HepG2 (cell line): ENCODE measurements around the gene SLC16A5. TPM values are rescaled to one million over a fixed set of nuclear protein-coding genes. Genes with fewer than 3 reads are reported as not detected.
A peak's percentile ranks its signal among the peaks of the same experiment; 100 is the strongest.

Source experiments
- ATAC-seq: fragments of 200-7000 bp; cut with Tn5 transposase; 3 replicates; pipeline ENCODE4 v1.9.1; 2020; ENCODE audit warnings: mild to moderate bottlenecking, moderate library complexity
- BruUV-seq: library from RNA; stranded (reverse); fragments of 400-500 nt; replicated peaks from 2 replicates; lab custom pipeline; 2021; lab: Mats Ljungman, UMichigan
- CTCF ChIA-PET: fragments of 300-600 bp; formaldehyde crosslinking; extraction: SDS; loops from one replicate; lab custom pipeline; 2021; ENCODE audit warnings: low total read pairs, inconsistent platforms, low intra/inter-chr PET ratio; lab: Yijun Ruan, JAX
- POLR2A ChIA-PET: fragments of 350-600 bp; sonication (Branson Sonifier 250); formaldehyde crosslinking; loops from one replicate; lab custom pipeline; 2020; ENCODE audit warnings: antibody characterized with exemption, inconsistent platforms; lab: Yijun Ruan, JAX
- DNase-seq: peaks from one replicate; pipeline ENCODE4 v3.0.0-alpha.2; 2015; ENCODE audit warnings: low spot score
- FAIRE-seq: peaks from 3 replicates; lab custom pipeline; 2011; peaks lifted over from hg19 to GRCh38; lab: Jason Lieb, UNC
- H2AFZ ChIP-seq: one replicate; pipeline ENCODE4 v1.6.1; 2011; ENCODE audit warnings: low read length, inconsistent platforms
- H3K27ac ChIP-seq: fragments of 300-600 bp; 3 replicates; pipeline ENCODE4 v1.8.0; 2011; ENCODE audit warnings: mixed run types, mild to moderate bottlenecking, mixed read lengths, low read length, inconsistent platforms; ENCODE audit not compliant: insufficient read depth; ENCODE audit errors: extremely low read length
- H3K27me3 ChIP-seq, 2 experiments: fragments of 200-600 bp in 1 of 2; 2 replicates in 1 of 2; 3 replicates in 1 of 2; pipeline versions ENCODE4 v1.6.0 to v1.8.0; 2011; ENCODE audit warnings: low read length in 2 of 2, mild to moderate bottlenecking in 2 of 2, moderate library complexity in 2 of 2, inconsistent platforms in 1 of 2; ENCODE audit not compliant: insufficient read depth in 2 of 2, control insufficient read depth in 1 of 2
- H3K36me3 ChIP-seq, 2 experiments: fragments of 200-600 bp in 1 of 2; replicated peaks in 1 of 2; 2 replicates in 1 of 2; 3 replicates in 1 of 2; pipeline versions ENCODE4 v1.5.1 to v1.8.0; 2011; ENCODE audit warnings: low read length in 2 of 2, inconsistent platforms in 1 of 2; ENCODE audit not compliant: insufficient read depth in 2 of 2, control insufficient read depth in 1 of 2
- H3K4me1 ChIP-seq: 2 replicates; pipeline ENCODE4 v1.5.1; 2012; ENCODE audit warnings: low read length, inconsistent platforms; ENCODE audit not compliant: insufficient read depth
- H3K4me2 ChIP-seq: 2 replicates; pipeline ENCODE4 v1.6.0; 2011; ENCODE audit warnings: low read depth, low read length, inconsistent platforms
- H3K4me3 ChIP-seq, 3 experiments: fragments of 200-600 bp in 1 of 3; sonication (generic), shearing (Covaris generic) in 1 of 3; replicated peaks in 1 of 3; 2 replicates each; pipeline ENCODE4 v1.5.1; 2011 to 2016; ENCODE audit warnings: low read length in 3 of 3, inconsistent platforms in 2 of 3, low read depth in 2 of 3, mild to moderate bottlenecking in 2 of 3, control low read depth in 1 of 3, mixed read lengths in 1 of 3; ENCODE audit not compliant: insufficient read depth in 1 of 3
- H3K79me2 ChIP-seq: one replicate; pipeline ENCODE4 v1.6.1; 2011; ENCODE audit warnings: low read length, inconsistent platforms; ENCODE audit not compliant: insufficient read depth
- H3K9ac ChIP-seq: 2 replicates; pipeline ENCODE4 v1.6.0; 2011; ENCODE audit warnings: mild to moderate bottlenecking, low read depth, low read length, inconsistent platforms; ENCODE audit not compliant: insufficient read depth
- H3K9me3 ChIP-seq: 2 replicates; pipeline ENCODE4 v1.5.1; 2012; ENCODE audit warnings: mild to moderate bottlenecking, low read length
- H4K20me1 ChIP-seq: 2 replicates; pipeline ENCODE4 v1.6.0; 2011; ENCODE audit warnings: inconsistent platforms, mild to moderate bottlenecking, low read length, moderate library complexity; ENCODE audit not compliant: insufficient read depth
- EED ChIP-seq: sonication (generic); formaldehyde crosslinking; IDR thresholded peaks from 2 replicates; pipeline ENCODE4 v1.5.0; 2020; ENCODE audit warnings: mild to moderate bottlenecking, missing genetic modification reagents
- EHMT2 ChIP-seq: fragments of 200-600 bp; sonication (generic); IDR thresholded peaks from 2 replicates; pipeline ENCODE4 v1.7.0; 2017; ENCODE audit warnings: antibody characterized with exemption, low read depth, low read length, borderline replicate concordance
- PCBP1 ChIP-seq: fragments of 200-400 bp; formaldehyde crosslinking; IDR thresholded peaks from 2 replicates; pipeline ENCODE4 v1.6.1; 2017; ENCODE audit warnings: mild to moderate bottlenecking, low read depth, low read length, borderline replicate concordance
- PRDM4 ChIP-seq: sonication (generic); formaldehyde crosslinking; IDR thresholded peaks from 2 replicates; pipeline ENCODE4 v1.9.0; 2021; ENCODE audit warnings: missing genetic modification reagents, borderline replicate concordance
- ZBTB14 ChIP-seq: sonication (generic); formaldehyde crosslinking; IDR thresholded peaks from 2 replicates; pipeline ENCODE4 v1.4.0; 2020; ENCODE audit warnings: missing genetic modification reagents
- ZNF687 ChIP-seq: sonication (generic); formaldehyde crosslinking; IDR thresholded peaks from 2 replicates; pipeline ENCODE4 v1.5.1; 2020; ENCODE audit warnings: mild to moderate bottlenecking, missing genetic modification reagents, moderate library complexity
- ZNF768 ChIP-seq: sonication (generic); formaldehyde crosslinking; IDR thresholded peaks from 2 replicates; pipeline ENCODE4 v1.4.0; 2020; ENCODE audit warnings: missing genetic modification reagents
- WGBS: methylation state at CpG from one replicate; pipeline ENCODE4 v1.1.6; 2017; ENCODE audit warnings: low lambda C conversion rate; 5-methylcytosine and 5-hydroxymethylcytosine counted together
- in situ Hi-C: cut with HindIII; loops from 2 replicates; pipeline ENCODE4 v1.10.0; 2017; ENCODE audit warnings: low pct_unique_long_range_greater_than_20kb; ENCODE audit not compliant: extremely low pct_ligation_motif_present
- intact Hi-C: fragments of 100-400 bp; cut with micrococcal nuclease; formaldehyde crosslinking; loops from one replicate; pipeline ENCODE4 v1.10.0; 2022; ENCODE audit not compliant: unreplicated experiment
- polyA plus RNA-seq, 8 experiments: library from polyadenylated mRNA; depleted of rRNA in 3 of 8; stranded (reverse) in 7 of 8; unstranded in 1 of 8; fragments of >200 nt; fragmentation: Illumina TruSeq in 4 of 8; extraction: Trizol in 4 of 8; gene quantifications; 2 replicates each; pipeline versions ENCODE4 v1.2.1 to v1.2.3, GENCODE V29; 2011 to 2016; ENCODE audit warnings: low read depth in 4 of 8, missing spikeins in 1 of 8, mixed read lengths in 1 of 8; ENCODE audit not compliant: insufficient read depth in 1 of 8
- total RNA-seq, 5 experiments: library from RNA; depleted of rRNA; stranded (reverse); fragments of >200 nt; fragmentation: Illumina TruSeq; extraction: Trizol; gene quantifications; 2 replicates each; pipeline ENCODE4 v1.2.3, GENCODE V29; 2016; ENCODE audit warnings: low read depth in 1 of 5

The SLC16A5 gene
- total and polyA plus RNA-seq, 2 of the 13 experiments (the other 11 are each of a cell fraction or from before 2014, with no cell fraction given) = 0.69 to 5.6 TPM

DNA sequence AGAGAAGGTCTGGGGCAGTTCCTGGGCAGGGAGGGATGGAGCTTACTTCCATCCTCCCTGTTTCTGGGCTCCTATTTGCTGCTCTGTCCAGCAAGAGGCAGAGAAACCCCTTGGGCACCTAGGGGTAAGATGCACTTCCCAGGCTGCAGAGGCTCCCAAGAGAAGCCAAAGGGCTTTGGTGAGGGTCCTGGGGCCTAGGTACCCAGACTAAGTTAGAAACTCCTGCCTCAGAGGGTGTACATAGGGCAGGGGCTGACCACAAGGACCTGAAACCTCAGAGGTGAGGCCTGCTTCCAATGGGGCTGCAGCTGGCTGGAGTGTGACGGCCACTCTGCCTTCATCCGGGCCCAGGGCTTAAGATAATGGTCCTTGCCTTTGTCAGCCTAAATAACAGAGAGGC lies 20.4 kb downstream of the SLC16A5 start:
- H4K20me1 ChIP-seq = no peaks in the 10 kb centered on the region
- peak; percentile 24; the same call in 1 of the 2 replicates for TF ChIP-seq EED (CRISPR knock-in tag)
- no peak for TF ChIP-seq ZNF687 (CRISPR knock-in tag)
- H2AFZ ChIP-seq = no peak overlapping the region
- H3K27ac ChIP-seq = no peak overlapping the region
- BruUV-seq = no TSS peak
- H3K4me2 ChIP-seq = no peak overlapping the region
- peaks cover 0 to 3% of the 10 kb centered on the region in 2 experiments; a peak in 2 of 5 replicates for H3K27me3 ChIP-seq
- 38% methylated on average over 2 of the region's 2 CpGs for WGBS
- CTCF ChIA-PET = no interaction called here
- FAIRE-seq (no peak), ATAC-seq (no peak), DNase-seq (no peak)
- H3K9me3 ChIP-seq = no peaks in the 10 kb centered on the region
- no peaks in the 10 kb centered on the region for H3K36me3 ChIP-seq
- peaks cover 40% of the 10 kb centered on the region for H3K4me1 ChIP-seq
- in situ Hi-C loops (no loop called here), intact Hi-C loops (loop anchor here (5.0 kb wide), 2 partner anchors 36 to 304 kb away; no protein-coding TSS in a partner anchor)
- peaks cover 8% of the 10 kb centered on the region for H3K79me2 ChIP-seq
- POLR2A ChIA-PET = interaction anchor here (3.1 kb wide), 1 partner anchor 20 kb away, joined by 13 read pairs; the partner anchor contains the start of gene SLC16A5
- no peak overlapping the region for H3K4me3 ChIP-seq
- H3K9ac ChIP-seq = no peak overlapping the region

- intact Hi-C loops (loop anchor here (5.0 kb wide), 2 partner anchors 37 to 303 kb away; no protein-coding TSS in a partner anchor), in situ Hi-C loops (no loop called here)
- FAIRE-seq = no peak
- 70% methylated on average over 20 of the region's 22 CpGs for WGBS
- no peak overlapping the region for H2AFZ ChIP-seq
- peak overlapping the region; percentile 69 to 87 (median 79) for H3K4me3 ChIP-seq
- no TSS peak for BruUV-seq
- DNase-seq = no peak
- H3K36me3 ChIP-seq = no peaks in the 10 kb centered on the region
- peak overlapping the region; percentile 71; the same call in 1 of the 2 replicates for H3K9ac ChIP-seq
- H3K4me1 ChIP-seq = peaks cover 45% of the 10 kb centered on the region
- H3K27ac ChIP-seq = no peak overlapping the region
- no peak for ATAC-seq
- peaks cover 8% of the 10 kb centered on the region for H3K79me2 ChIP-seq
- peak overlapping the region; percentile 95 for H3K4me2 ChIP-seq
- no peaks in the 10 kb centered on the region for H3K9me3 ChIP-seq
- no peaks in the 10 kb centered on the region for H4K20me1 ChIP-seq
- CTCF ChIA-PET = no interaction called here
- peaks cover 0 to 3% of the 10 kb centered on the region in 2 experiments; a peak in 1 of 5 replicates for H3K27me3 ChIP-seq
- POLR2A ChIA-PET = interaction anchor here (0.5 to 2.0 kb wide), 27 partner anchors 8 to 147 kb away, joined by 3 to 14 read pairs (median 6); partner anchors contain the start of genes ATP5PD, CDR2L, JPT1 and KCTD2
- TF ChIP-seq EHMT2 (no peak), PCBP1 (0 out of 2 replicates have a peak, but pooled peaks have one; percentile 29), PRDM4 (CRISPR knock-in tag) (no peak), ZNF768 (CRISPR knock-in tag) (no peak), ZBTB14 (CRISPR knock-in tag) (no peak)
Observed at GRCh38 chr17:75109046-75109406, 21.3 kb downstream of the SLC16A5 start.
